Suprapubic skin (tissue), 4 donors: Measurements from ENCODE around the gene MANBA. TPM values are rescaled to one million over a fixed set of nuclear protein-coding genes. Genes with fewer than 3 reads are reported as not detected.

ENCODE experiments used
- DNase-seq, 2 donors: peaks; one replicate each; pipeline ENCODE4 v3.0.0-alpha.2; 2019; ENCODE audit warnings: low spot score in 2 of 2
- H3K27ac ChIP-seq: fragments of 200-600 bp; sonication (generic); one replicate; pipeline ENCODE4 v1.5.1; 2019
- H3K27me3 ChIP-seq: fragments of 200-600 bp; sonication (generic); one replicate; pipeline ENCODE4 v1.5.1; 2019
- H3K36me3 ChIP-seq: fragments of 200-600 bp; sonication (generic); one replicate; pipeline ENCODE4 v1.5.1; 2019
- H3K4me1 ChIP-seq: fragments of 200-600 bp; sonication (generic); one replicate; pipeline ENCODE4 v1.5.1; 2019
- H3K4me3 ChIP-seq: fragments of 200-600 bp; sonication (generic); one replicate; pipeline ENCODE4 v1.5.1; 2019; ENCODE audit warnings: mild to moderate bottlenecking
- H3K9me3 ChIP-seq: fragments of 200-600 bp; sonication (generic); one replicate; pipeline ENCODE4 v1.5.1; 2019
- CTCF ChIP-seq, 2 donors: fragments of 200-600 bp in 1 of 2; fragments of 450-650 bp in 1 of 2; sonication (generic) in 1 of 2; IDR thresholded peaks; one replicate each; pipeline ENCODE4 v1.5.1; 2016 to 2019; ENCODE audit warnings: antibody characterized with exemption in 2 of 2, mild to moderate bottlenecking in 1 of 2, moderate library complexity in 1 of 2
- EP300 ChIP-seq: sonication (generic); formaldehyde crosslinking; IDR thresholded peaks from one replicate; pipeline ENCODE4 v1.6.1; 2017; ENCODE audit warnings: antibody characterized with exemption
- POLR2A ChIP-seq, 2 donors: fragments of 450-650 bp; IDR thresholded peaks; one replicate each; pipeline ENCODE4 v1.6.1; 2017; ENCODE audit warnings: antibody characterized with exemption in 2 of 2, mild to moderate bottlenecking in 2 of 2, moderate library complexity in 2 of 2
- POLR2AphosphoS5 ChIP-seq, 3 donors: sonication (generic); formaldehyde crosslinking; IDR thresholded peaks; one replicate each; pipeline ENCODE4 v1.6.1; 2017; ENCODE audit warnings: antibody characterized with exemption in 3 of 3
- WGBS: methylation state at CpG from one replicate; pipeline ENCODE4 v1.1.5; 2018; 5-methylcytosine and 5-hydroxymethylcytosine counted together
- total RNA-seq, 4 donors: library from RNA; depleted of rRNA; stranded (reverse); fragments of >200 nt; gene quantifications; one replicate each; pipeline ENCODE4 v1.1.0, GENCODE V29; 2016

Gene MANBA
- total RNA-seq, 4 donors from 2014 or later = 11.0 to 36.1 (median 21.1) TPM

GRCh38 chr4:102787944-102788343, 27.2 kb upstream of the MANBA start:
- no peak for DNase-seq
- H3K27me3 ChIP-seq = no peaks in the 10 kb centered on the region
- no peaks in the 10 kb centered on the region for H3K4me1 ChIP-seq
- H3K4me3 ChIP-seq = no peak overlapping the region
- TF ChIP-seq POLR2A (IDR thresholded peaks at IDR 0.05) (no peak), EP300 (no peak), CTCF (IDR thresholded peaks at IDR 0.05) (no peak)
- H3K27ac ChIP-seq = no peak overlapping the region
- no peaks in the 10 kb centered on the region for H3K36me3 ChIP-seq
- no peaks in the 10 kb centered on the region for H3K9me3 ChIP-seq
- 96% methylated on average over 3 of the region's 3 CpGs for WGBS

GRCh38 chr4:102787096-102787881, 26.5 kb upstream of the MANBA start:
- no peak overlapping the region for H3K4me3 ChIP-seq
- H3K9me3 ChIP-seq = no peaks in the 10 kb centered on the region
- WGBS = 95% methylated on average over 7 of the region's 7 CpGs
- TF ChIP-seq EP300 (no peak), POLR2AphosphoS5 (IDR thresholded peaks at IDR 0.05) (no peak), POLR2A (IDR thresholded peaks at IDR 0.05) (no peak), CTCF (IDR thresholded peaks at IDR 0.05) (no peak)
- H3K27ac ChIP-seq = no peak overlapping the region
- H3K36me3 ChIP-seq = no peaks in the 10 kb centered on the region
- no peaks in the 10 kb centered on the region for H3K4me1 ChIP-seq
- H3K27me3 ChIP-seq = no peaks in the 10 kb centered on the region
- DNase-seq = no peak

GRCh38 chr4:102786279-102786678, 25.5 kb upstream of the MANBA start:
- Histone ChIP-seq H3K4me1 (no peaks in the 10 kb centered on the region), H3K27me3 (no peaks in the 10 kb centered on the region), H3K4me3 (no peak overlapping the region), H3K36me3 (no peaks in the 10 kb centered on the region), H3K9me3 (no peaks in the 10 kb centered on the region), H3K27ac (no peak overlapping the region)
- no peak for TF ChIP-seq POLR2A (IDR thresholded peaks at IDR 0.05)
- no peak for TF ChIP-seq EP300
- no peak for TF ChIP-seq CTCF (IDR thresholded peaks at IDR 0.05)
- no peak for TF ChIP-seq POLR2AphosphoS5 (IDR thresholded peaks at IDR 0.05)
- no peak for DNase-seq
- 72% methylated on average over 1 of the region's 1 CpG for WGBS

- Histone ChIP-seq H3K27me3 (no peaks in the 10 kb centered on the region), H3K36me3 (no peaks in the 10 kb centered on the region)
- 70% methylated on average over 2 of the region's 2 CpGs for WGBS
Observed at GRCh38 chr4:102783006-102783405, 22.2 kb upstream of the MANBA start.

More at GRCh38 chr4:102783006-102783405, 22.2 kb upstream of the MANBA start:
- no peak for DNase-seq
- H3K4me3 ChIP-seq = no peak overlapping the region
- H3K9me3 ChIP-seq = no peaks in the 10 kb centered on the region
- TF ChIP-seq POLR2AphosphoS5 (IDR thresholded peaks at IDR 0.05) (no peak), CTCF (IDR thresholded peaks at IDR 0.05) (no peak), POLR2A (IDR thresholded peaks at IDR 0.05) (no peak), EP300 (no peak)
- no peaks in the 10 kb centered on the region for H3K4me1 ChIP-seq
- H3K27ac ChIP-seq = no peak overlapping the region
